GM21515 (cell line): ENCODE data around the gene FAM216A.

Source experiments
- ATAC-seq: cut with Tn5 transposase; IDR thresholded peaks from one replicate; pipeline ENCODE4 v1.9.1; 2021; ENCODE audit not compliant: unreplicated experiment

Gene FAM216A

GRCh38 chr12:110537605-110538409 is 69.2 kb downstream of the FAM216A start:
- no peak for ATAC-seq

GRCh38 chr12:110538869-110539622 is 70.4 kb downstream of the FAM216A start:
- ATAC-seq = no peak
